ENCODE results near the gene ANKRD17. TPM values are rescaled to one million over a fixed set of nuclear protein-coding genes. Genes with fewer than 3 reads are reported as not detected.
"Not testable (repeated sequence)": the region's sequence is repeated elsewhere in the genome, so short reads cannot be mapped to it uniquely, and the experiment has no call there.

The ANKRD17 gene
- total RNA-seq, 1 experiment from 2014 or later: 51.2 TPM

DNA sequence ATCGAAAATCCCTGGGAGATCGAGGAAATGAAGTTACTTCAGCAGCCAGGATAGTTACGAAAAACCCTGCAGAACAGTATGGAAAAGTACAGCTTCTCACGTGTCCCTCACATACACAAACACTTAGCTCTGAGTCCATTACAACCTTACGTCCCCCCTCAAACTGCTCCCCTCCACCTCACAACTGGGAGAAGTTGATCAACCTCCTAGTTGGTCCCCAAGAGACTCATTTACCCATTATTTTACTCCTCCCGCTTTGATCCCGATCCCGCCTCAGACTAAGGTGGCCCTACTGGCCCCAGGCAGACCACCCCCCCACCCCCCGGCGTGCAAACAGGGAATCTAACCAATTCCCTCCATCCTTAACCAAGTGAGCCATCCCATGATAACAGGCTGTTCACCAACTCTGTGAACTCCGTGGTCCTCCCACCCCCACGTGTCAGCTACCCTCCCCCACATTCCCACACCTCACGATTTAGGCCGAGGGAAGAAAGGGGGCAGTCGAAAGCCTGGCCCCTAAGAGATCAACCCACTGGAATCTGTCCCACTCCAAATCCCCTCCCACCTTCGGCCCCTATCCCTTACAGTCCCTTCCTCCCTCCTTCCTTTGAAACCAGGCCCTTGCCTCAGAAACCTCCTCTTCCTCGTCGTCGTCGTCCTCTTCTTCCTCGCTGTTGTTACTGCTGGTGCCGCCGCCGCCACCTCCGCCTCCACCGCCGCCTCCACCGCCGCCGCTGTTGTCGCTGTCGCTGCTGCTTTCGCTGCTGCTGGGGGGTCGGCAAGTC lies 755 bp downstream of the ANKRD17 start:
- CTCF ChIA-PET: interaction anchor here (0.6 to 1.2 kb wide), 3 partner anchors 94 to 143 kb away, joined by 3 to 14 read pairs (median 9); no protein-coding TSS in a partner anchor

GRCh38 chr4:73257234-73257633 lies 1.4 kb downstream of the ANKRD17 start:
- POLR2A ChIA-PET (ENCODE audit: unreplicated experiment): interaction anchor here (0.6 to 0.7 kb wide), 2 partner anchors 34 to 109 kb away, joined by 3 read pairs; no protein-coding TSS in a partner anchor
- H3K9me2 ChIP-seq (replicated peaks; ENCODE audit: low read length): no peaks in the 10 kb centered on the region
- ATAC-seq (peak; percentile 25), DNase-seq (peak; percentile 89)
- peak overlapping the region; percentile 95 for H3K9ac ChIP-seq (ENCODE audit: low read length)
- peak overlapping the region; percentile 90 for H3K4me3 ChIP-seq (ENCODE audit: low read length)
- peaks cover 49% of the 10 kb centered on the region for H4K20me1 ChIP-seq (ENCODE audit: low read length)
- intact Hi-C loops (cut with micrococcal nuclease): loop anchor here (1.0 to 10.0 kb wide), 6 partner anchors 34 to 942 kb away; partner anchors contain the start of gene COX18
- no TSS peak for BruUV-seq (replicated peaks)
- peaks cover 89% of the 10 kb centered on the region for H3K79me2 ChIP-seq (ENCODE audit: low read length)
- H2AFZ ChIP-seq (ENCODE audit: low read length): no peak overlapping the region
- peak overlapping the region; percentile 88 for H3K4me2 ChIP-seq (ENCODE audit: low read length)
- H3K27me3 ChIP-seq (ENCODE audit: low read length): no peaks in the 10 kb centered on the region
- H3K4me1 ChIP-seq (ENCODE audit: insufficient read depth, low read length): peaks cover 26% of the 10 kb centered on the region
- H3K36me3 ChIP-seq (ENCODE audit: low read depth, low read length): peaks cover 10% of the 10 kb centered on the region; the same call in 1 of the 2 replicates
- peak overlapping the region; percentile 92 for H3K27ac ChIP-seq (ENCODE audit: low read length)
- H3K9me3 ChIP-seq (ENCODE audit: low read length): no peaks in the 10 kb centered on the region
- TF ChIP-seq EZH2phosphoT487 (IDR thresholded peaks at IDR 0.05; ENCODE audit: borderline replicate concordance, low read length) (no peak), CTCF (conservative IDR thresholded peaks at IDR 0.05; ENCODE audit: low read depth, low read length) (peak; percentile 92), EZH2 (IDR thresholded peaks at IDR 0.05; ENCODE audit: low read length, unreplicated experiment) (no peak)
- no peaks in the 10 kb centered on the region for H3F3A ChIP-seq (ENCODE audit: low read length, unreplicated experiment)
- CTCF ChIA-PET: interaction anchor here (0.7 to 1.2 kb wide), 2 partner anchors 129 to 143 kb away, joined by 3 to 14 read pairs; no protein-coding TSS in a partner anchor

More for the DNA sequence above, 755 bp downstream of the ANKRD17 start:
- H3K4me3 ChIP-seq (ENCODE audit: low read length): peak overlapping the region; percentile 90
- H3K27me3 ChIP-seq (ENCODE audit: low read length): no peaks in the 10 kb centered on the region
- H3K36me3 ChIP-seq (ENCODE audit: low read depth, low read length): peaks cover 4% of the 10 kb centered on the region; the same call in 1 of the 2 replicates
- POLR2A ChIA-PET (ENCODE audit: unreplicated experiment): interaction anchor here (0.5 to 0.6 kb wide), 6 partner anchors 17 to 1670 kb away, joined by 3 to 7 read pairs (median 7); no protein-coding TSS in a partner anchor
- peak overlapping the region; percentile 92 for H3K27ac ChIP-seq (ENCODE audit: low read length)
- peak overlapping the region; percentile 72 for H2AFZ ChIP-seq (ENCODE audit: low read length)
- peaks cover 82% of the 10 kb centered on the region for H3K79me2 ChIP-seq (ENCODE audit: low read length)
- H3K9me3 ChIP-seq (ENCODE audit: low read length): no peaks in the 10 kb centered on the region
- H3K9me2 ChIP-seq (replicated peaks; ENCODE audit: low read length): no peaks in the 10 kb centered on the region
- DNase-seq: peak; percentile 35
- no peak for TF ChIP-seq EZH2 (IDR thresholded peaks at IDR 0.05; ENCODE audit: low read length, unreplicated experiment)
- TF ChIP-seq EZH2phosphoT487 (IDR thresholded peaks at IDR 0.05; ENCODE audit: borderline replicate concordance, low read length): no peak
- TF ChIP-seq CTCF (conservative IDR thresholded peaks at IDR 0.05; ENCODE audit: low read depth, low read length): no peak
- peaks cover 26% of the 10 kb centered on the region for H3K4me1 ChIP-seq (ENCODE audit: insufficient read depth, low read length)
- H3K4me2 ChIP-seq (ENCODE audit: low read length): peak overlapping the region; percentile 88
- no TSS peak for BruUV-seq (replicated peaks)
- peak overlapping the region; percentile 95 for H3K9ac ChIP-seq (ENCODE audit: low read length)
- H3F3A ChIP-seq (ENCODE audit: low read length, unreplicated experiment): no peaks in the 10 kb centered on the region
- peaks cover 42% of the 10 kb centered on the region for H4K20me1 ChIP-seq (ENCODE audit: low read length)
- ATAC-seq: peak; percentile 2
- intact Hi-C loops (cut with micrococcal nuclease): loop anchor here (1.0 to 10.0 kb wide), 6 partner anchors 35 to 943 kb away; partner anchors contain the start of gene COX18

DNA sequence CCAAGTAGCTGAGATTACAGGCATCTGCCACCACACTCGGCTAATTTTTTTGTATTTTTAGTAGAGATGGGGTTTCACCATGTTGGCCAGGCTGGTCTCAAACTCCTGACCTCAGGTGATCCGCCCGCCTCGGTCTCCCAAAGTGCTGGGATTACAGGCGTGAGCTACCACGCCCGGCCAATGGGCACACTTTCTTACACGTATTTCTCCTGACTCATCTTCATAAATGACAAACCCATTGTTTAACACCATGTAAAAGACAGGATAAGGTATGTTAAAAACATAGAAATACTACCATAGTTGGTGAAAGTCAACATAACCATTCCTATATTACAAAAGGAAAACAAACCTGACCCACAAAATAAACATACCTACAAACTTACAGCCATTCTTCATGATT lies 2.8 kb downstream of the ANKRD17 start:
- H3K9me2 ChIP-seq (replicated peaks; ENCODE audit: low read length); CTCF ChIA-PET; H3K27me3 ChIP-seq (ENCODE audit: low read length); H3K9ac ChIP-seq (ENCODE audit: low read length); BruUV-seq (replicated peaks); H2AFZ ChIP-seq (ENCODE audit: low read length); H3K9me3 ChIP-seq (ENCODE audit: low read length); H3F3A ChIP-seq (ENCODE audit: low read length, unreplicated experiment); POLR2A ChIA-PET (ENCODE audit: unreplicated experiment): not testable (repeated sequence)
- H3K79me2 ChIP-seq (ENCODE audit: low read length): peaks cover 93% of the 10 kb centered on the region
- peaks cover 15% of the 10 kb centered on the region; the same call in 1 of the 2 replicates for H3K36me3 ChIP-seq (ENCODE audit: low read depth, low read length)
- peak overlapping the region; percentile 30 for H3K27ac ChIP-seq (ENCODE audit: low read length)
- intact Hi-C loops (cut with micrococcal nuclease): loop anchor here (2.0 to 10.0 kb wide), 3 partner anchors 69 to 941 kb away; no protein-coding TSS in a partner anchor
- peak; percentile 41 for ATAC-seq
- peaks cover 26% of the 10 kb centered on the region for H3K4me1 ChIP-seq (ENCODE audit: insufficient read depth, low read length)
- H3K4me3 ChIP-seq (ENCODE audit: low read length): peak overlapping the region; percentile 90
- DNase-seq: peak; percentile 82
- H4K20me1 ChIP-seq (ENCODE audit: low read length): peaks cover 57% of the 10 kb centered on the region
- peak overlapping the region; percentile 88 for H3K4me2 ChIP-seq (ENCODE audit: low read length)
